GM21619 (cell line): Measurements from ENCODE around the gene BAZ2B.

Experiments
- ATAC-seq: cut with Tn5 transposase; IDR thresholded peaks from one replicate; pipeline ENCODE4 v1.9.1; 2021; ENCODE audit not compliant: unreplicated experiment

The BAZ2B gene

DNA sequence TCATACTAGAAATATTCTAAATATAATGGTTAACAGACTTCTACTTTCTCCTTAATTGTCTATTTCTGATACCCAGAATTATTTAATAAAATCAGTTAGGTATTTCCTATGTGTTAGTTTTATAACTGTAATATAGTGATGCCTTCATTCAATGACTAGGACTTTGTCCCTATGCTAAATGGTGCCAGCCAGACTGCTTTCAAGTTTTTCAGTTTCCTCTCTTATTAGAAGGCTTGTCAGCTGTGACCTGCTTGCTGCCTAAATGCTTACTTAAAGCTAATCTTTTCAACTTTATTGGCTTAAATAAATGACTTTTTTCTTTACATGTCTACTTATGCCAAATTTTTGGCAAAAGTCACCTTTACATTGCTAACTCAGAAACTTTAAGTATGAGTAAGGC, 30.7 kb downstream of the BAZ2B start:
- ATAC-seq = no peak

DNA sequence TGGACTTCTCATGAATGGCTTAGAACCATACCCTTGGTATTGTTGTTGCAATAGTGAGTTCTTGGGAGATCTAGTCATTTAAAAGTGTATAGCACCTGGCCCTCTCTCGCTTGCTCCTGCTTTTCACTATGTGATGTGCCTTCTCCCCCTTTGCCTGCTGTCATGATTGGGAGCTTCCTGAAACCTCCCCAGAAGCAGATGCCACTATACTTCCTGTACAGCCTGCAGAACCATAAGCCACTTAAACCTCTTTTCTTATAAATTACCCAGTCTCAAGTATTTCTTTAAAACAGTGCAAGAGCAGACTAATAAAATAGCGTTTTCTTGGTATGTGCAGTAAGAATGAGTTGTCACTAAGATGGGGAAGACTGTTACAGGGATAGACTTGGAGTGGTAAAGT, 31.6 kb downstream of the BAZ2B start:
- no peak for ATAC-seq

GRCh38 chr2:159573846-159574606, 42.3 kb downstream of the BAZ2B start:
- ATAC-seq = no peak

GRCh38 chr2:159573294-159573693, 43.1 kb downstream of the BAZ2B start:
- ATAC-seq = no peak

- ATAC-seq = no peak
Observed at GRCh38 chr2:159572459-159572858, 43.9 kb downstream of the BAZ2B start.

- ATAC-seq = no peak
Observed at GRCh38 chr2:159571540-159572260, 44.6 kb downstream of the BAZ2B start.

- no peak for ATAC-seq
Observed at GRCh38 chr2:159564081-159564480, 52.3 kb downstream of the BAZ2B start.

GRCh38 chr2:159562248-159562647, 54.1 kb downstream of the BAZ2B start:
- ATAC-seq = no peak

DNA sequence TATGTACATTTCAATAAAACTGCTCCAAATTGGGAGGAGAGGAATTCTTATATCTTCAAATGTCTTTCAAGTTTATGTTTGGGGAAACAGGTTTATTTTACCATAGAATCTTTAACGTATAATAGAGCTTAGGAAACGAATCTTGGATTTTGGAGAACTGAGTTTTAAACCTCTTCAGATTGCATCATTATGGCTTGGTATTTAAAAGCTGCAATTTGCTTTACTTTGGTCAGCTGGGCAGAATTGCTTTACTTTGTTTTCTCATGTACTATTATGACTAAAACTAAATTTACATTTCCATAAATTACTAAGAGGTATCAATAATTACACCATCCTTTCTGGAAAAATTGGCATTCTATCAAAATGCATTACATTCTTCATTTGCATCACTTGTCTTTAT, 54.6 kb downstream of the BAZ2B start:
- ATAC-seq = no peak

GRCh38 chr2:159561242-159561641, 55.1 kb downstream of the BAZ2B start:
- no peak for ATAC-seq

GRCh38 chr2:159559034-159559433, 57.3 kb downstream of the BAZ2B start:
- ATAC-seq = no peak

DNA sequence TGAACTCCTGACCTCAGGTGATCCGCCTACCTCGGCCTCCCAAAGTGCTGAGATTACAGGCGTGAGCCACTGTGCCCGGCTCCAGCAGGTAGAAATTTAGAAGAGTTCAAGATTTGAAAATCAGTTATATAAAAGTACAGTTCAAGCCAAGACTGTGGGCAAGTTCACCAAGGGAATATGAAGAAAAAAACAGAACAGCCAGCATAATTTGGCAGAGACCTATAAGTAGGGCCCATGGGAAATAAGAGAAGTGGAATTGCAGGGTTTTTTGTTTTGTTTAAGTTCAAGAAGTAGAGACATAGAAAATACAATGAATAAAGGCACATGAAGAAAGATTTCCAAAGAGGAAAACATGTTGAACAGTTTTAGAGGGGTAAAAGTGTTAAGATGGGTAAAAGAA, 57.9 kb downstream of the BAZ2B start:
- no peak for ATAC-seq

DNA sequence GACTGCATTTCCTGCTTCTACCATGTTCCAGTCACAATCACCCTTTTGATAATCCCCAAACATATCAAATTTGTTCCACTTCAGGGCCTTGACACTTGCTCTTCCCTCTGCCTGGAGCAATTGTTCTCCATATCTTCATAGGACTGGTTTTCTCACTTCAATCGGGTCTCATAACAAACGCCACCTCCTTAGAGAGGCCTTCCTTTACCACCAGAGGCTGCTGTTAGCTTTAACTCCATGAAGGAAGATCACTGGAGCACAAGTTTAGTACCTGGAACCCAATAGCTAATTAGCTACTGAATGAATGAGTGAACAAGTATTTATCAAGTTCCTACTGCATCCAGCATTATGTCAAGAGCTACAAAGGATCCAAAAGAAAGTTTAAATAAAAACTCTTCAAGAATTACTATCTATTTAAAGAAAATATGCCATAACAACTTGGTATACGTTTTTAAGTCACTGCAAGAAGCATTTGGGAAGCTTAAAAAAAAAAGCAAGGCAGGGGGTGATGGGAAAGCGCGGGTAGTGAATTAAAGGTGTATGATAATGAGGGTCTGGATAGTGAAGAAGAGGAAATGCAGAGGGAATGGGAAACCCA, 58.8 kb downstream of the BAZ2B start:
- ATAC-seq = no peak

GRCh38 chr2:159555651-159556392, 60.5 kb downstream of the BAZ2B start:
- ATAC-seq = no peak

DNA sequence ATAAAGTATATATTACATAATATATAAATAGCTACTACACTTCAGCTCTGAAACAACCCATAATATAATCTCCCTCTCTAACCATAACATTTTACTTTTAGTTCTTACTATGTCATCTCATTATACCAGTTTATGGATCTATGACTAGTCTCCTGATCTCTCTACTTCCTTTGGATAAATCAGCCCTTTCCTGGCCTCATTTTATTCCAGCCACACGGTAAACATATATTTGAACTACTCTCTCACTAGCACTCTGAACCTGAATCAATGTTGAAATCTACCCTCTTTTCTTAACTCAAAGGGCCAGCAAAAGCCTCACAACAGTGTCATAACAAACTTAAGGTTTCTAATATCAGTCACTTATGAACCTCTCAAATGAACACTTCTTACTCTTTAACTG, 62.6 kb downstream of the BAZ2B start:
- ATAC-seq = no peak

GRCh38 chr2:159551806-159552205, 64.5 kb downstream of the BAZ2B start:
- ATAC-seq = no peak

- no peak for ATAC-seq
Observed at GRCh38 chr2:159550231-159550630, 66.1 kb downstream of the BAZ2B start.

GRCh38 chr2:159549234-159549633, 67.1 kb downstream of the BAZ2B start:
- ATAC-seq = no peak

DNA sequence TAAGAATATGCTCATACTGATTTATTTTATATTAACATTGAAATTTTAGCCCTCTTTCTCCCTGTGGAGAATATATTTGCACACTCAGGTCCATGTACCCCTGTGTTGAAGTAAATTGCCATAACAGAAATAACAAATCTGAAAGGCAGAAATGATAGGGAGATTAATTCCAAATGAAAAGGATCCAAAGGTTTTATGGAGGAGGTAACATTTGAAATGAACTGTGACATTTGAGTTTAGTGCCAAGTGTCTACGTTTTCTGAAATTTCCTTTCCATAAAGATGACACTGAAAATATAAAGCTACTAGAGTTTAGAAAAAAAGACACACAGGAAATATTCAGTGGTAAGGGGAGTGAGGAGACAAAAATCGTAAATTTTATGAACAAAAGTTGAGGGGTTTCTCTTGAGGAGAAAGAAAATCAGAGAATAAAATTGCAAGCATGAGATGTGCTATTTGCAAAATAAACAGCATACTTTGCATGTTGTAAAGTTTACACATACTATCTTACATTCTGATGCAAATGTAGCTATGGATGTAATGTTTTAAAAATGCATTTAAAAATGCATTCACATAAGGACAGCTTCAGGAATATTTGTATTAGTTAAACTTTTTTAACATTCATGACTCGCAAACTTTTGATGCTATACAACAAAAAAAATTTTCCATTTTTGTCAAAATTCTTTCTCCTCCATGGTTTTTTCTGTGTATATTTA, 69.5 kb downstream of the BAZ2B start:
- no peak for ATAC-seq

DNA sequence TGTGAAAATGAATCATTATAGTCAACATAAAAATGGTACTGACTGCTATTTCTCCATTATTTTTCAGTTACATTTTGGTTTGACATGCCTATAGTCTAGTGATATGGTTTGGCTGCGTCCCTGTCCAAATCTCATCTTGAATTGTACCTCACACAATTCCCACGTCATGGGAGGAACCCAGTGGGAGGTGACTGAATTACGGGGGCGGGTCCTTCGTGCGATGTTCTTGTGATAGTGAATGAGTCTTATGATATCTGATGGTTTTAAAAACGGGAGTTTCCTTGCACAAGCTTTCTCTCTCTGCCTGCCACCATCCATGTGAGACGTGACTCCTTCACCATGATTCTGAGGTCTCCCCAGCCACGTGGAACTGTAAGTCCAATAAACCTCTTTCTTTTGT, 70.3 kb downstream of the BAZ2B start:
- ATAC-seq = no peak

DNA sequence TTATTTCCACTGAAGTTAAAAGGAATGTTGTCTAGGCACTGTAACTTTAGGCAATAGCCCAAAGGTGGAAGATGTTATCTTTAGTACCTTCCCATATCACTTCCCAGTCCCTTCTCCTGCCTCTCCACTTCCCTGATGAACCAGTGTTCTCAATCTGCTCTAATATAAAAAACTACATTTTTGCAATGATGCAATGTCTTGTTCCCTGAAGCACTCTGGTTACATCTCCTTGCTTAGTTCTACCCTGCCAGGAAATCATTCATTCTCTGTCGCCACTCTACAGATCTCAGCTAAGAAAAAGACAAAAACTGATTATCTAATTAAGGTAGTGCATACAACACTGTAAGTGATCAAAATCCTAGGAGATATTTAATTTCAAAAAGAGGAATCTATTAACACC, 71.3 kb downstream of the BAZ2B start:
- no peak for ATAC-seq
